GM13977 (cell line): ENCODE data around the gene POLR2I.

Source experiments
- DNase-seq: peaks from one replicate; pipeline ENCODE4 v3.0.0; 2012; ENCODE audit warnings: low spot score
- CTCF ChIP-seq: IDR thresholded peaks from 2 replicates; pipeline ENCODE4 v1.5.1; 2012; ENCODE audit warnings: mild to moderate bottlenecking, control low read depth; ENCODE audit not compliant: insufficient read depth; ENCODE audit errors: extremely low read depth, missing control alignments
- in situ Hi-C: fragments of 300-500 bp; cut with MboI; formaldehyde crosslinking; loops from one replicate; pipeline ENCODE4 v1.12.0; 2022; ENCODE audit warnings: low sequenced_read_pairs, low pct_unique_long_range_greater_than_20kb, mixed read lengths, inconsistent platforms; ENCODE audit not compliant: unreplicated experiment

The POLR2I gene

DNA sequence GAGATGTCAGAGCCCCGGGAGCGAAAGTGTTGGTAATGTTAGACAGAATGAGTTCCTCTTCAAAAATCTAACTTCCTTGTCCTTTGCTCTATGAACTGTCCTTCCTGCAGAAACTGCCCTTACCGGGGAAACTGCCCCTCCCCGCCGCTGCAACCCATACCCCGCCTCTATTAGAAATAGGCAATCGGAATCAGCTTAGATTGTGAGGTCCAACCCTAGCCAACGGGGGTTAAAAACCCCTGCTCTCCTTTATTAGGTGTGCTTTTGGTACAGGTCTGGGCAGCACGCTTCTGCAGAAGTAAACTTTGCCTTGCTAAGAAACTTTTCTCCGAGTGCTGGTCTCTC lies 13.7 kb upstream of the POLR2I start:
- TF ChIP-seq CTCF, result no peak
- DNase-seq, result no peak
- in situ Hi-C loops, result loop anchor here (10.0 kb wide), 1 partner anchor 46 kb away; no protein-coding TSS in a partner anchor

GRCh38 chr19:36125557-36125956 lies 10.9 kb upstream of the POLR2I start:
- in situ Hi-C loops, result loop anchor here (10.0 kb wide), 1 partner anchor 49 kb away; no protein-coding TSS in a partner anchor

GRCh38 chr19:36121486-36122124 lies 6.9 kb upstream of the POLR2I start:
- DNase-seq, result no peak
- in situ Hi-C loops, result loop anchor here (10.0 kb wide), 1 partner anchor 53 kb away; no protein-coding TSS in a partner anchor
- no peak for TF ChIP-seq CTCF

More at GRCh38 chr19:36125557-36125956, 10.9 kb upstream of the POLR2I start:
- no peak for TF ChIP-seq CTCF
- peak; percentile 76 for DNase-seq

GRCh38 chr19:36120984-36121358 lies 6.3 kb upstream of the POLR2I start:
- TF ChIP-seq CTCF, result no peak
- DNase-seq, result no peak
- in situ Hi-C loops, result loop anchor here (10.0 kb wide), 1 partner anchor 54 kb away; no protein-coding TSS in a partner anchor

GRCh38 chr19:36120092-36120983 lies 5.7 kb upstream of the POLR2I start:
- in situ Hi-C loops, result loop anchor here (10.0 kb wide), 1 partner anchor 54 kb away; no protein-coding TSS in a partner anchor
- TF ChIP-seq CTCF, result no peak
- no peak for DNase-seq

DNA sequence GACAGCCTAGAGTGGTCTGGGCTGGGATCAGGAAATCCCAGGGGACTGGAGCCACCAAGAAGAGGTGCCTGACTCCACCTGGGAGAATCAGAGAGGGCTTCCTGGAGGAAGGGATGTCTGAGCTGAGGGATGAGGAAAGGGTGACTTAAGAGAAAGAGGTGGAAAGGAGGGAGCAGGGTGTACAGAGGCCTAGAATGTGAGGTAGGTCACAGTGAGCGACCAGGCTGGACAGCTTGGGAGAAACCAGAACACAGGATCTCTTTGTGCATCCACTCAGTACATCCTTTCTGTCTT lies 1.6 kb upstream of the POLR2I start:
- in situ Hi-C loops, result no loop called here
- no peak for TF ChIP-seq CTCF
- DNase-seq, result no peak
